GM19240 (cell line): Measurements from ENCODE around the gene ARFGEF3.

ENCODE experiments used
- DNase-seq: peaks from one replicate; pipeline ENCODE4 v3.0.0; 2011; ENCODE audit warnings: low spot score; ENCODE audit not compliant: insufficient read length

Gene ARFGEF3

GRCh38 chr6:138239774-138240173, 78.0 kb downstream of the ARFGEF3 start:
- DNase-seq = no peak

GRCh38 chr6:138240476-138241245, 78.9 kb downstream of the ARFGEF3 start:
- no peak for DNase-seq

- no peak for DNase-seq
Observed at GRCh38 chr6:138241381-138241780, 79.6 kb downstream of the ARFGEF3 start.

- DNase-seq = no peak
Observed at GRCh38 chr6:138241934-138242333, 80.2 kb downstream of the ARFGEF3 start.

GRCh38 chr6:138242987-138243592, 81.4 kb downstream of the ARFGEF3 start:
- DNase-seq = no peak

- DNase-seq = no peak
Observed at GRCh38 chr6:138245751-138246150, 84.0 kb downstream of the ARFGEF3 start.

GRCh38 chr6:138246650-138247440, 85.1 kb downstream of the ARFGEF3 start:
- DNase-seq = no peak

GRCh38 chr6:138248011-138248410, 86.3 kb downstream of the ARFGEF3 start:
- no peak for DNase-seq

- DNase-seq = no peak
Observed at GRCh38 chr6:138248878-138249277, 87.1 kb downstream of the ARFGEF3 start.

GRCh38 chr6:138250053-138250452, 88.3 kb downstream of the ARFGEF3 start:
- no peak for DNase-seq

- DNase-seq = no peak
Observed at GRCh38 chr6:138250513-138251247, 88.9 kb downstream of the ARFGEF3 start.

GRCh38 chr6:138253731-138254130, 92.0 kb downstream of the ARFGEF3 start:
- DNase-seq = no peak

GRCh38 chr6:138255443-138255842, 93.7 kb downstream of the ARFGEF3 start:
- no peak for DNase-seq

GRCh38 chr6:138257638-138258040, 95.9 kb downstream of the ARFGEF3 start:
- DNase-seq = no peak

- no peak for DNase-seq
Observed at GRCh38 chr6:138258197-138258596, 96.5 kb downstream of the ARFGEF3 start.

- DNase-seq = no peak
Observed at GRCh38 chr6:138258991-138259390, 97.3 kb downstream of the ARFGEF3 start.

GRCh38 chr6:138261116-138261780, 99.5 kb downstream of the ARFGEF3 start:
- no peak for DNase-seq

- no peak for DNase-seq
Observed at GRCh38 chr6:138263963-138264362, 102.2 kb downstream of the ARFGEF3 start.

- DNase-seq = no peak
Observed at GRCh38 chr6:138264372-138264880, 102.7 kb downstream of the ARFGEF3 start.

GRCh38 chr6:138266095-138266494, 104.4 kb downstream of the ARFGEF3 start:
- DNase-seq = no peak
